GOT3 (cell line): ENCODE results near the gene RAB19.
"Not testable (repeated sequence)": the region's sequence is repeated elsewhere in the genome, so short reads cannot be mapped to it uniquely, and the experiment has no call there.

Experiments
- DNase-seq: peaks from one replicate; lab custom pipeline; 2025; ENCODE audit warnings: mixed read lengths; lab: John Stamatoyannopoulos, UW

The RAB19 gene

GRCh38 chr7:140402178-140402835 lies 1.6 kb upstream of the RAB19 start:
- DNase-seq, result no peak

GRCh38 chr7:140404565-140405065 lies 757 bp downstream of the RAB19 start:
- no peak for DNase-seq

GRCh38 chr7:140415361-140415760 lies 11.5 kb downstream of the RAB19 start:
- no peak for DNase-seq

GRCh38 chr7:140415816-140416215 lies 12.0 kb downstream of the RAB19 start:
- not testable (repeated sequence) for DNase-seq

GRCh38 chr7:140416560-140416959 lies 12.7 kb downstream of the RAB19 start:
- no peak for DNase-seq

GRCh38 chr7:140417456-140418155 lies 13.7 kb downstream of the RAB19 start:
- DNase-seq, result no peak

- DNase-seq, result not testable (repeated sequence)
These were observed 14.3 kb downstream of the RAB19 start for GRCh38 chr7:140418156-140418472.

- DNase-seq, result no peak
These were observed 14.8 kb downstream of the RAB19 start for GRCh38 chr7:140418653-140419052.

- DNase-seq, result no peak
These were observed 17.7 kb downstream of the RAB19 start for GRCh38 chr7:140421521-140421920.

- no peak for DNase-seq
These were observed 19.6 kb downstream of the RAB19 start for GRCh38 chr7:140423501-140423900.

GRCh38 chr7:140425718-140426117 lies 21.9 kb downstream of the RAB19 start:
- no peak for DNase-seq

- DNase-seq, result no peak
These were observed 22.3 kb downstream of the RAB19 start for GRCh38 chr7:140426130-140426529.

GRCh38 chr7:140433396-140433795 lies 29.5 kb downstream of the RAB19 start:
- DNase-seq, result no peak

- no peak for DNase-seq
These were observed 31.5 kb downstream of the RAB19 start for GRCh38 chr7:140435252-140435895.

- DNase-seq, result no peak
These were observed 35.5 kb downstream of the RAB19 start for GRCh38 chr7:140439359-140439758.

GRCh38 chr7:140440593-140440992 lies 36.7 kb downstream of the RAB19 start:
- no peak for DNase-seq

GRCh38 chr7:140441519-140441918 lies 37.7 kb downstream of the RAB19 start:
- DNase-seq, result no peak

GRCh38 chr7:140446467-140446866 lies 42.6 kb downstream of the RAB19 start:
- DNase-seq, result no peak

- no peak for DNase-seq
These were observed 44.0 kb downstream of the RAB19 start for GRCh38 chr7:140447841-140448240.

- DNase-seq, result no peak
These were observed 45.1 kb downstream of the RAB19 start for GRCh38 chr7:140448781-140449480.

GRCh38 chr7:140451716-140452115 lies 47.9 kb downstream of the RAB19 start:
- DNase-seq, result no peak

- DNase-seq, result no peak
These were observed 49.4 kb downstream of the RAB19 start for GRCh38 chr7:140453273-140453672.
